GM19455 (cell line): ENCODE measurements around the gene CFL2.

ENCODE experiments used
- ATAC-seq: cut with Tn5 transposase; IDR thresholded peaks from one replicate; pipeline ENCODE4 v1.9.1; 2021; ENCODE audit not compliant: unreplicated experiment

The CFL2 gene

DNA sequence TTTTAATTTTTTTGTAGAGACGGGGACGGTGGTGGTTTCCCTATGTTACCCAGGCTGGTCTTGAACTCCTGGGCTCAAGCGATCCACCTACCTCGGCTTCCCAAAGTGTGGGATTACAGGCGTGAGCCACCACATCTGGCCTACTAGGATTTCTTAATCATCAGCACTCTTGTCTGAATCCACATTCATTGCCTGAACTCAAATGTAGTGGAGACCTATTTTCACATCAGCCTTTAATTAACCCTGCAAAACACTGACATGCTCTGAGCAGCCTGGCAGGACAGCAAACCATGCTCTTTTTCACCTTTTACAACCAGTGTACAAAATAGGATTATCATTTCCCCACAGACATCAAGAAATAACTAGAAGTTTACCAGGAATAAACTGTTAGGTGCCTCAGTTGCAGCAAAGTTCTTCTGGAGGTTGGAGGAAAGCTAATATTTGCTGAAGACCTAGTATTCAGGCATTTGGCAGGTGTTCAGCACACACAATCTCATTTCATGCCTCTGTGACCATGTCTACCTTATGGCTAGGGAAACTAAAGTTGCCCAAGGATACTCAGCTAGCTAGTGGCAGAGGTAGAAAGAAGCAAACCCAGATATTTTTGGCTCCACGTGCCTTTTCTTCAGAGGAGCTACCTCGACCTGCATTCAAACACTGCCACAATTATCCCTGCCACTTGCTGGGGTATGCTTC lies 37.7 kb downstream of the CFL2 start:
- no peak for ATAC-seq

DNA sequence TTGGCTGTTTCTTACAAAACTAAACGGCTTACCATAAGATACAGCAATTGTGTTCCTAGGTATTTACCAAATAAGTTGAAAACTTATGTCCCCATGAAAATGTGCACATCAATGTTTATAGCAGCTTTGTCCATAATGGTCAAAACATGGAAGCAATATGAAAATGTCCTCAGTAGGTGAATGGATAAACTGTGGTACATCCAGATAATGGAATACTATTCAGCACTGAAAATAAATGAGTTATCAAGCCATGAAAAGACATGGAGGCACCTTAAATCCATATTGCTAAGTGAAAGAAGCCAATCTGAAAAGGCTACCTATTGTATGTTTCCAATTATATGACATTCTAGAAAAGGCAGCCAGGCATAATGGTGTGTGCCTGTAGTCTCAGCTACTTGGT lies 40.7 kb downstream of the CFL2 start:
- ATAC-seq = no peak

DNA sequence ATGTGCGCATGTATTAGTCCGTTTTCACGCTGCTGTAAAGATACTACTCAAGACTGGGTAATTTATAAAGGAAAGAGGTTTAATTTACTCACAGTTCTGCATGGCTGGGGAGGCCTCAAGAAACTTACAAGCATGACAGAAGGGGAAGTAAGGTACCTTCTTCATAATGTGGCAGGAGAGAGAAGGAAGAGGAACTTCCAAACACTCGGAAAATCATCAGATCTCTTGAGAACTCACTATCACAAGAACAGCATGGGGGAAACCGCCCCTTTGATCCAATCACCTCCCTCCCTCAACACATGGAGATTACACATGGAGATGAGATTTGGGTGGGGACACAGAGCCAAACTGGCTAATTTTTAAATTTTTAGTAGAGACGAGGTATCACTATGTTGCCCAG lies 42.7 kb downstream of the CFL2 start:
- no peak for ATAC-seq

DNA sequence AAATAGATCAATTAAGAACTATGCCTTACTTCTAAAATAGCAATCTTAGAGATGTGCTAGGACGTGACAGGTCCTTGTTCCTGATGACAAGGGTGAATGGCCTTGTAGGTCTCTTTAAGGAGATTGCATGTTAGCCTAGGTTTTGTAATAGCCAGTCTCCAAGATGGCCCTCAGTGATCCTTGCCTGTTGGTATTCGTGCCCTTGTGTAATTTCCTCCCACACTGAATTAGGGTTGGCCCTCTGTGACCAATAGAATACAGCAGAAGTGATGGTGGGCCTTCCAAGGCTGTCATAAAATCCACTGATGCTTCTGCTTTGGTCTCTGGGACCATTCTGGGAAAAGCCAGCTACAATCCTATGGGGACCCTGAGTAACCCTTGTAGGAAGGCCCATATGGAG lies 46.3 kb downstream of the CFL2 start:
- no peak for ATAC-seq

DNA sequence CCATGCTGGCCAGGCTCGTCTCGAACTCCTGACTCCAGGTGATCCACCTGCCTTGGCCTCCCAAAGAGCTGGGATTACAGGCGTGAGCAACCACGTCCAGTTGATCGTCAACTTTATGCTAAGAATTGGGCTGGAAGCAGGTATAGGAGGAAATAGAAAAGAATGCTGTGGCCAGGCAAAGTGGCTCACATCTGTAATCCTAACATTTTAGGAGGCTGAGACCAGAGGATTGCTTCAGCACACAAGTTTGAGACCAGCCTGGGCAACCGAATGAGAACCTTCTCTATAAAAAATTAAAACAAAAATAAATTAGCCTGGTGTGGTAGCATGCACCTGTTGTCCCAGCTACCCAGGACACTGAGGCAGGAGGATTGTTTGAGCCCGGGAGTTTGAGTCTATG lies 47.4 kb downstream of the CFL2 start:
- ATAC-seq = no peak

DNA sequence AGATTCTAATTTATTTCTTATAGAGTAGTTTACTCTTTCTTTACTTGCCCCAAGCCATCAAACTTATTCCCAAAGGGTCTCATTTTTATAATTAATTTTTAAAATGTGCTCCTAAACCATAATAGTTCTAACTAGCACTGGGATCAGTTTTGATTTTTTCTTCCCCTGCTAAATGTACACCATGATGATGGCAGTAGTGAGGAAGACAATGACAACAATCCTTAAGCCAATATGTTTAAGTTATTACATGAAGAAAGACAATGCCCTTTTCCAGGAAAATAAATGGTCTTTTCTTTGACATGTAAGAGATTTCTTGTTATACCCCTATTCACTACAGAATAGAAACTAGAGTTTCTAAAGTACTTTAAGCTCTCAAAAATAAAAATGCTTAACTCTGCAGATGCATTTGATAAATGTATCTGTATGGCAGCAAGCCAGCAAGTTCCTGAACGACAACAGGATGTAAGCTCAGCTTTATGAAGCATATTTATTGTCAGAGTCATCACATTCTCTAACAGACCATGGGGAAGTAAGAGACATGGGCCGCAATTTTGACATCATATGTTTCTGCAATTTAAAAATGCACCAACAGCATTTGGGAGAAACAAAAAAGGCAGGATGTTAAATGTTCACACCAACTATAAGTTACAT lies 48.5 kb downstream of the CFL2 start:
- no peak for ATAC-seq

DNA sequence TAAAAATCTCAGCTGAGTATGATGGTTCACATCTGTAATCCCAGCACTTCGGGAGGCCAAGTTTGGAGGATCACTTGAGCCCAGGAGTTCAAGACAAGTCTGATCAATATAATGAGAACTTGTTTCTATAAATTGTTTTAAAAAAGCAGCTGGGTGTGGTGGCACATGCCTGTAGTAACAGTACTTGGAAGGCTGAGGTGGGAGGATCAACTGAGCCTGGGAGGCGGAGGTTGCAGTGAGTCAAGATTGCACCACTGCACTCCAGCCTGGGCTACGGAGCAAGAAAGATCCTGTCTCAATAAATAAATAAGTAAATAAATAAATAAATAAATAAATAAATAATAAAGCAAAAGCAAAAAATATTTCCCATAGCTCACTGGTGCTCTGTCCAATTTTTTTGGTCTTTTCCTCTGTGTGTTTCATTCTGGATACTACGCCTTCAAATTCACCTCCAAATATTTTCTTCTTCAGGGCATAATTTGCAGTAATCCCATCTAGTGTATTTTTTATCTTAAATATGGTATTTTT lies 51.8 kb downstream of the CFL2 start:
- ATAC-seq = no peak

DNA sequence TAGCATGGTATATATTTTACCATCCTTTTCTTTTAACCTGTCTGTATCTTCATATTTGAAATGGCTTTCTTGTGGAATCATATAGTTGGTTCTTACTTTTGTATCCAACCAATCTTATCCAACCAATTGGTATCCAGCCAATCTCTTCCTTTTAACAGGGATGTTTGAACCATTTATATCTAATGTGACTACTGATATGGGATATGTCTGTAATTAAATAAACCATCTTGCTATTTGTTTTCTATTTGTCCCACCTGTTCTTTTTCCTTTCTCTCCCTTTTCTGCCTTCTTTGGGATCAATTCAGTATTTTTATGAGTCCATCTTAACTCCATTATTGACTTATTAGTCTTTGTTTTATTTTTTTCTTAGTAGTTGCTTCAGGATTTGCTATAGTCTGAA lies 53.6 kb downstream of the CFL2 start:
- ATAC-seq = no peak
